GM18499 (cell line): Measurements from ENCODE around the gene WNT16.

Experiments
- ATAC-seq: cut with Tn5 transposase; IDR thresholded peaks from one replicate; pipeline ENCODE4 v1.9.1; 2021; ENCODE audit warnings: moderate number of reproducible peaks; ENCODE audit not compliant: insufficient read depth, unreplicated experiment

WNT16 gene

GRCh38 chr7:121385056-121385799 is 56.4 kb downstream of the WNT16 start:
- ATAC-seq: no peak

GRCh38 chr7:121385800-121386179 is 57.0 kb downstream of the WNT16 start:
- ATAC-seq: peak; percentile 93

DNA sequence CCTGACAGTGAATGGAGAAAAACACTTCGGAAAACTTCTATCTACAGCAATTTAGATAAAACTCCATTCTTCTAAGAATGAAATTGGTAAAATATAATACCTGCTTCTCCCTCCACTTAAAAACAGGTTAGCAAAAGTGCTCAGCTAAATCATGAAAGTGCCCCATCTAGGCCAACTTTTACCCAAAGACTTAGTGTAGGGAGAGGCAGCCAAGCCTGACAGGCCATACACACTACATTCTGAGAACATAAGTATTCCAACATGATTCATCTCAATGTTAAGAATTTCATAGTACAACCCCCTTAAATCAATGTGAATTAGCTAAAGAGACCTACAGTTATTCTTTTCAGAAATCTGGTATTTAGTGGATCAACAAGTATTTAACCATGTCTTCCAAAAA is 60.1 kb downstream of the WNT16 start:
- no peak for ATAC-seq

DNA sequence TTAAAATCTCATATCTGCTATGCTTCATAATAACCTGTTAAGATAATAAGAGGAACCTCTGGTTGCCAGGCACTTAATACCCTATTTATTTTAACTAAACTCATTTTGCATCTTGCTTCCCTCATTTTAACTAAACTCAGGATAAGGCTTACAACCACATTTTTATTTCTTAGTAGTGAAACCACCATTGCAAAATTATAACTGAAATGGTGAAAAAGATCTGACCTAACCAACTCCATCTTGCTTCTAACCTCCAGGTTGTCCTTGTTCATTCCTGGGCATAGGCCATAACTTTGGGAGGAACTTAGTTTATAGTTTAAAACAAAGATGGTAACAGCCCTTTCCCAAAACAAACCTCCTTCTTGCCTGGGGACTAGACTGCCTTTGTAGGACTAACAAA is 61.3 kb downstream of the WNT16 start:
- ATAC-seq: no peak

DNA sequence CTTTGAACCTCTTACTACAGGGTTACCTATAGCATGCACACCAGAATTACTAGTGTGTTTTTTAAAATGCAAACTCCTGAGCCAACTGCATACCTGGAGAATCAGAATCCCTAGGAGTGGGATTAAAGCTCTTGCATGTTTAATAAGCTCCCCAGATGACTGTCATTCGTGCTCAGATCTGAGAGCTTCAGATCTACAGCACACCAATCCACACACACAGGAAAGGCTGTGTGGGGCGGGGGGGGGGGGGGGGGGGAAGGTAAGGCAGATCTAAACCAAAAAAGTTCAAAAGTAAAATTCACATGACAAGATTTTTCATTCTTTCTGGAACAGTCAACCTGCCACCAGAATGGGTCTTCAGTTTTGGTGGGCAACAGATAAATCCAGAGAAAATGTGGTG is 61.8 kb downstream of the WNT16 start:
- ATAC-seq: no peak
